ENCODE measurements around the gene KDM4E.
"Not testable (repeated sequence)": the region's sequence is repeated elsewhere in the genome, so short reads cannot be mapped to it uniquely, and the experiment has no call there.

KDM4E gene

GRCh38 chr11:95024958-95025357 lies at the start of gene KDM4E:
TSS of gene KDM4E (plus strand) at chr11:95025258. CDS start at chr11:95025558, 300 bp downstream.
- no peak for DNase-seq

- no peak for DNase-seq
Observed at GRCh38 chr11:94975599-94975998, 49.5 kb upstream of the KDM4E start.

DNA sequence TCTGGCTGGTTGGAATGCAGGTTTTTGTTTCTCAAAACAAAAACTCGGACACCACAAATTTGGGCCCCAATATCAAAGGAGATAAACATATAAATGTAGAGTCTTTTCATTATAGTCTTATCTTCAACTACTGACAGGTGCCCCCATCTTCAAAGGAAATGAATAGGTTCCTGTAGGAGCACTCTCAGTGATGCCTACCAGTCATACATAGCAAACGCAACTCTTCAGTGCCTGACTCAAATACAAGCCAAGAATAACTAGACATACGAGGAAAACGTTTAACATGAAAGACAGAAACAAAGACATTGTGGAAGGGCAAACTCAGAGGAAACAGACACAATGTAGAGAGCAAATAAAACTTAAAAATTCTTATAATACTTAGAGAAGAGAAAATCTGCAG lies 37.7 kb upstream of the KDM4E start:
- DNase-seq = no peak

DNA sequence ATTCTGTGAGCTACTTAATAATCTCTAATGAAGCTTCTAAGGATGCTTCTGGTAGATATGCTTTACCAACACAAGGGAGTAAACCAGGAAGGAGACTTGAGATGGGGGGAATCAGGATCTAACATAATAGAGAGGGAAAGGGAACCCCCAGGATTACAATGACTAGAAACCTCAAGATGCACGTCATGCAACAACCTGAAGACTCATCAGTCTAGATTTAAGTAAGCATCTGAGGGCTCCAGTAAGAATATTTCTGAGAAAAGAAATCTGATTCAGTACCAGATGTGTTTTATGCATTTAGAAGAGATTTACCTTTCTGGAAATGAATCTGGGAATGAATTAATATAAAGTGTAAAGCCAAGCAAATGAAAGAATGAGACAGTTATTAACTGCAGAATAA lies 36.3 kb upstream of the KDM4E start:
- no peak for DNase-seq

GRCh38 chr11:94993400-94993943 lies 31.6 kb upstream of the KDM4E start:
- no peak for DNase-seq

- peak; percentile 5 for DNase-seq
Observed at GRCh38 chr11:94997437-94997836, 27.6 kb upstream of the KDM4E start.

GRCh38 chr11:94998285-94998684 lies 26.8 kb upstream of the KDM4E start:
- no peak for DNase-seq

DNA sequence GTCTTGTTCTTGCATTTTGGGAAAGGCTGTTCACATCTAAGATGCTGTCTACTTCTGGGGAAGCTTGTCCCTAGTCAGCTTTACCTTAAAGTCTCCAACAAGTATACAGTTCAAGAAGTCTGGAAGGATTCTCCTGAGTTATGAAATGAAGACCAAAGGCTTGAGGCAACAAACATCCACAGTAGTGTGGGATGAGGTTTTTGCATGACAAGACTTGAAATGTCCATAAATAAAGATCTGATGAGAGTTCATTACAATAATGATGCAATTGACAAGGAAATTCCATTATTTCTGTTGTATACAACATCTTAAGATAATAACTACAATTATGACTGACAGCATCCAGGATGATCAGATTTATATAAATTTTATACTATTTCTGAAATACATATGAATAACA lies 21.3 kb upstream of the KDM4E start:
- no peak for DNase-seq

GRCh38 chr11:95005642-95006041 lies 19.4 kb upstream of the KDM4E start:
- no peak for DNase-seq

DNA sequence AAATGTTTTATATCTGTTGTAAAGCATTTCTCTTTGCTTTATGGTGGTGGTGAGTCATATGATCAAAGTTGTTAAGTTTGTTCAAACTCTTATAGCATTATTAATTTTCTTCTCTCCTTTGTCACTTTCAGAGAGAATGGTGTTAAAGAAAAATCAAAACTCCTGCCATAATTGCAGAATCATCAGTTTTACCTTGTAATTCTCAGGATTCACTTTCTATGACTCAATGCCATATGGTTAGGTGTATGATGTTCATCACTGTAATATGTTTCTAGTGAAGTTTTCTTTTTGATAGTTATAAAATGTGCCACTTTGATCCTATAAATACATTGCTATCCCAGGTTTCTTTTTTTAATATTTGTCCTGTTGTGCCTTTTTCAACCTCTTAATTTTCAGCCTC lies 13.7 kb upstream of the KDM4E start:
- DNase-seq = no peak

DNA sequence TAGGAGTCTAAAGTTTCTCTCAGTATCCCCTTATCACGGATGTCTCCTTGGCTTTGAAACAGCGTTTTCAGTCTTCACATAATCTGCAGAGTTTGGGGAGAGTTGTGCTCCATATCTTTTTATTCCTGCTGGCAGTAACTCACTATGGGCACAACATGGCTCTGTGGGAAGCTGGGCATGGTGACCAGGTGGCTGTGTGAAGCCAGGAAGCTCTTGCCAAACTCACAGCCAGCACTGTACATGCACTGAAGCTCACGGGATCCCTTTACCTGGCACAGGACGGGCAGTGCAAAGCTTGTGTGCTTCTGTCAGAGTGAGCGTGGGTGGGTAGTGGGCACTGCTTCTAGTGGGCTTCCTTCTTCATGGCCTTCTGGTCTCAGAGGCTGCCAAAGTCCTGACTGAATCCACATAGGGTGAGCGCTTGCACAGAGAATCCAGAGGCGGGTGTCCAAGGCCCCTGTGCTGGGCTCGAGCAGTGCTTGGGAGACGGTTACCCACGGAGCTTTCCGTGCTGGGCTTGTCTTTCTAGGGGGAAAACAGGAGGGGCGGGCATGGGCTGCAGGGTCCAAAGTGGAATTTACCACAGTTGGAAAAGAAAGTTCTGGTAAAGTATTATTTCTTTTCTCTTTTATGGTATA lies 10.8 kb upstream of the KDM4E start:
- no peak for DNase-seq

- DNase-seq = no peak
Observed at GRCh38 chr11:95016139-95016538, 8.9 kb upstream of the KDM4E start.

DNA sequence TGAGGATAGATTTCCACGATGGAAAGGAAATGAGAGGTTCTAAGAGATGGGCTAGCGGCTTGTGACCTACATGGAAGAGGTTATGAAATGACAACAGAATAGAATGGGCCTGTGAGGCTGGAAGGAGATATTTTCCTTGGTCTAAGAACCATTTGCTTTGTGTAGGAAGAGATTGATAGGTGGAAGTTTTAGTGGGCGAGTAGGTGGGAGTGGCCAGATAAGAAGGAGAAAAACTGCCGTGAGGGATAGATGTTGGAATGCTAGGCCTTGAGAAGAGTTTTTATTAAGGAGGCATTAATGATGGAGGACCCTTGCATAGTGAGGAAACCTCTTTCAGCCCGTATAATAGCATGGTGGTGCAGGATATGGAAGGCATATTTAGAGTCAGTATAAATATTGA lies 3.6 kb upstream of the KDM4E start:
- DNase-seq = not testable (repeated sequence)

- DNase-seq = not testable (repeated sequence)
Observed at GRCh38 chr11:95025594-95025993, 536 bp downstream of the KDM4E start.

- DNase-seq = no peak
Observed at GRCh38 chr11:95028357-95028756, 3.3 kb downstream of the KDM4E start.

- DNase-seq = no peak
Observed at GRCh38 chr11:95033051-95033450, 8.0 kb downstream of the KDM4E start.

GRCh38 chr11:95035316-95035715 lies 10.3 kb downstream of the KDM4E start:
- DNase-seq = no peak

GRCh38 chr11:95037356-95038035 lies 12.4 kb downstream of the KDM4E start:
- peak; percentile 12 for DNase-seq

GRCh38 chr11:95042239-95042638 lies 17.2 kb downstream of the KDM4E start:
- DNase-seq = no peak

- no peak for DNase-seq
Observed at GRCh38 chr11:95042906-95043305, 17.8 kb downstream of the KDM4E start.

DNA sequence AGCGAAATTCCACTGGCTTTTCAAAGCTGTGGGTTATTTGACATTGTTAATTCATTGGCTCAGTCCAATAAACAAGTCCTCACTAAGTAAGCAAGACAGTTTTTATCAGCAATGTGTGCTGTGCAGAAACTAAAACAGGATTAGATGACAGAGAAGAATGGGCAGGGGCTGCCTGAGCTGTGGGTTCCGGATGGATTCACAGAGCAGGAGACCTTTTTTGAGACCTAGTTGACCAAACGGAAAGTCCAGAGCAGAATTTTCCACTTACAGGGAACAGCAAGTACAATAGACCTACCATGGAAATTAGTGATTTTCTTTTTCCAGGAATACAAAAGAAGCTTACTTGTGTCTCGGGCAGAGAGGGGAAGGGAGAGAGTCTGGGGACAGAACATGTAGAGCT lies 19.0 kb downstream of the KDM4E start:
- no peak for DNase-seq

DNA sequence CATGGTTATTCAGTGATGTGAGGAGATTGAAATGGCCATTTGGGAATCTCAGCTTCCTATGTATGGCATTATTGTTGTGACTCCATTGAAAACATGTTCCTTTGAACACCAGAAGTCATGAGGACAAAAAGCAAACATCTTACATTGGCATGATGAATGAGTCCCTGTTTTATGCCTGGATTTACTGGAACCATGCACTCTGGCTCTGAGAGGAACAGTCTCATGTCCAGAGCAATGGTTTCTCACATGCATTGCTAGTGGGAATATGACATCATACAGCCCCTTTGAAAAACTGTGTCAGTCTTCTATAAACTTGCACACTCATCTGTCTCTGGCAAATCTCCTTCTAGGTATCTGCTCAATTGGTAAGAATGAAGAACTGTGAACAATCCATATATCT lies 20.8 kb downstream of the KDM4E start:
- no peak for DNase-seq

DNA sequence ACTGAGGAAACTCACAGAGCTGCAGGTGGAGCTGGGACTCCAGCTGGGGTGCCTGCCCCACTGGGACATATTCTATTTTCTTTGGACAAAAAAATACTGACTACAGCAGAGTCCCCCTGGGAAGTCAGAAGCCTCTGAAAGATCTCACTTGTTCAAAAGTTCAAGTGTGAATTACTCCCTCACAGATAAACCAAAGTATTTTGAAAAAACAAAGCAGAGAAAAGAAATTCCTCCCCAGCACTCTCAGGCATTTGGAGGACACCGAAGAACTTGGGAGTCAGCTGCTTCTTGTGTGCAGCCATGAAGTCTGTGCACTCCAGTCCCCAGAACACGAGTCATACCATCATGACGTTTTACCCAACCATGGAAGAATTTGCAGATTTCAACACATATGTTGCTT lies 24.1 kb downstream of the KDM4E start, which contains the start of gene KDM4F:
Gene KDM4F, plus strand, starts transcription at position 301 of the 400 bp plus-strand sequence.
- DNase-seq = not testable (repeated sequence)

GRCh38 chr11:95050595-95051202 lies 25.6 kb downstream of the KDM4E start:
- no peak for DNase-seq

Data from CD4-positive, alpha-beta T cell treated with Interleukin-17A for 4 hours (primary cell).